ENCODE data around the gene CCL11.

DNA sequence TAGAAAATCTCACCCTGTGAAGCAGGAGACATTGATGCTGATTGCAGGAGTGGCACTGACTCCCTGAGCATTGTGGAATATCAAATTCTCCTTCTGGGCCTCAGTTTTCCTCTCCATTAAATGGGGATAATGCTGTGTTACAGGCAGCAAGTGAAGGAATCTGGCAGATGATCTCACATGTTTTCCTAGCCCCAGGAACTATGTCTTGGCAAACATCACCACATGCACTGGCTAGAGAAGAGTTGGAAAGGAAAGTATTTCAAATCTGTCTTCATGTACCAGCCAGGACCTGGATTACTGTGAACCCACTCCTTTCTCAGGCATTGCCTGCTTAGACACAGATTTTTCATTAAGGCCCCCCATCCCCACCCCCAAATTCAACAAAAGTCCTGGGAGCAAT is 20.1 kb downstream of the CCL11 start:
- TF ChIP-seq, protein P1, sequence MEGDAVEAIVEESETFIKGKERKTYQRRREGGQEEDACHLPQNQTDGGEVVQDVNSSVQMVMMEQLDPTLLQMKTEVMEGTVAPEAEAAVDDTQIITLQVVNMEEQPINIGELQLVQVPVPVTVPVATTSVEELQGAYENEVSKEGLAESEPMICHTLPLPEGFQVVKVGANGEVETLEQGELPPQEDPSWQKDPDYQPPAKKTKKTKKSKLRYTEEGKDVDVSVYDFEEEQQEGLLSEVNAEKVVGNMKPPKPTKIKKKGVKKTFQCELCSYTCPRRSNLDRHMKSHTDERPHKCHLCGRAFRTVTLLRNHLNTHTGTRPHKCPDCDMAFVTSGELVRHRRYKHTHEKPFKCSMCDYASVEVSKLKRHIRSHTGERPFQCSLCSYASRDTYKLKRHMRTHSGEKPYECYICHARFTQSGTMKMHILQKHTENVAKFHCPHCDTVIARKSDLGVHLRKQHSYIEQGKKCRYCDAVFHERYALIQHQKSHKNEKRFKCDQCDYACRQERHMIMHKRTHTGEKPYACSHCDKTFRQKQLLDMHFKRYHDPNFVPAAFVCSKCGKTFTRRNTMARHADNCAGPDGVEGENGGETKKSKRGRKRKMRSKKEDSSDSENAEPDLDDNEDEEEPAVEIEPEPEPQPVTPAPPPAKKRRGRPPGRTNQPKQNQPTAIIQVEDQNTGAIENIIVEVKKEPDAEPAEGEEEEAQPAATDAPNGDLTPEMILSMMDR (IDR thresholded peaks at IDR 0.05), result no peak
- TF ChIP-seq FOXM1 (IDR thresholded peaks at IDR 0.05; ENCODE audit: low read depth) (no peak), RCOR1 (IDR thresholded peaks at IDR 0.05; ENCODE audit: low read length) (no peak), FOXJ3 (CRISPR knock-in tag; IDR thresholded peaks at IDR 0.05) (no peak), YY1 (IDR thresholded peaks at IDR 0.05; ENCODE audit: low read depth) (no peak), MEF2A (IDR thresholded peaks at IDR 0.05; ENCODE audit: borderline replicate concordance, low read depth) (no peak), TAF1 (IDR thresholded peaks at IDR 0.05; ENCODE audit: borderline replicate concordance, low read depth, low read length) (no peak)

Measured in SK-N-SH (cell line).